HuH-7.5 (cell line): Measurements from ENCODE around the gene UBL7.
"Not testable (repeated sequence)": the region's sequence is repeated elsewhere in the genome, so short reads cannot be mapped to it uniquely, and the experiment has no call there.

Source experiments
- DNase-seq: peaks from one replicate; pipeline ENCODE4 v3.0.0; 2011; ENCODE audit warnings: low spot score

The UBL7 gene

DNA sequence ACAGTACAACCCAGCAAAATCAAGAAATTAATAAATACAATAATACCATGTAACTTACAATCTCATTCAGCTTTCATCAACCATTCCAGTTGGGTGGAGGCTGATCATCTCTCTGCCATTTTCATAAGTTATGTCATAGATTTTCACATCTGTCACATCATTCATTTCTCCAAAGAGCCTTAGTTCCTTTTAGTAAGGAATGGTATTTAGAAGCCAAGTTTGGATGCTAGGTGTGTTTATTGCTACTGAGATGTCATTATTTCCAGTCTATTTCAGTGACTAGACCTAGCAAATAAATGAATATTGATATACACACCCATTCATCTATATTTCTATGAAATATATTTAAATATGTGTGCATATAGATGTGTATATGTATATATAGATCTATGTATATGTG lies 2.7 kb upstream of the UBL7 start:
- no peak for DNase-seq

GRCh38 chr15:74461847-74462511 lies 1.0 kb upstream of the UBL7 start:
- no peak for DNase-seq

GRCh38 chr15:74460298-74460697 lies 662 bp downstream of the UBL7 start:
- no peak for DNase-seq

GRCh38 chr15:74459798-74460197 lies 1.2 kb downstream of the UBL7 start:
- DNase-seq: not testable (repeated sequence)

GRCh38 chr15:74458473-74458872 lies 2.5 kb downstream of the UBL7 start:
- DNase-seq: no peak

- DNase-seq: not testable (repeated sequence)
These were observed 3.9 kb downstream of the UBL7 start for GRCh38 chr15:74457036-74457435.

DNA sequence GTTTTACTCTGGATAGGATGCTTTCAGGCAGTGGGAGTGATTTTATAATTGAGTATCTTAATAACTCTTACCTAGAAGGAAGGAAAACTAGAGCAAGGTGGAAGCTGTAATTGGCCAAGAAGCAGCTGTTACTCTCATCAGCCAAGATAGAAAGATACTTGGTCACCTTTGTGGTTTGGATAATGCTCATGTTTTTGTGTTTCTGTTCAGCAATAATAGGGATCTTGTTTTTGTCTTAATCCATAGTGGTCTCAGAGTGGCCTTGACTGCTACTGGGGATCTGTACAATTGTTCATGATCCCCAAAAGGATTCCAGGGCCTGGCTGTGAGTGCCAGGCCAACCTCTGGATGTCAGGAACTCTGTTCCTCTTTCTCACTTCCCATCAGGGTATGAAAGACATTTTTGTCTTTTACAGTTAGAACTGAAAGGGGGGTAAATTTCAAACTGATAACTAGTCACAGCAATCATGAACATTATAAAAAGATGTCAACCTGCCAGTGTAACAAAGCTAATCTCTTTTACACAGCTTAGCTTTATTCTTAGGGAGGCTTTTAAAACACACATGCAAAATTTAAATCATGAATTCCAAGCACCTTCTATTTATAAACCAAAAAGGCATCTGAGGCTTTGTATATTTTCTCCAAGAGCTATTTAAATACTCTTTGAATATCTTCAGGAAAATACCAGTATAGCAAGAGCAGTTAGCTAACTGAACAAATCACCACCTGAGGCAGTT lies 6.0 kb downstream of the UBL7 start:
- DNase-seq: no peak

GRCh38 chr15:74453925-74454763 lies 6.8 kb downstream of the UBL7 start:
- no peak for DNase-seq

- DNase-seq: no peak
These were observed 8.8 kb downstream of the UBL7 start for GRCh38 chr15:74451861-74452835.

DNA sequence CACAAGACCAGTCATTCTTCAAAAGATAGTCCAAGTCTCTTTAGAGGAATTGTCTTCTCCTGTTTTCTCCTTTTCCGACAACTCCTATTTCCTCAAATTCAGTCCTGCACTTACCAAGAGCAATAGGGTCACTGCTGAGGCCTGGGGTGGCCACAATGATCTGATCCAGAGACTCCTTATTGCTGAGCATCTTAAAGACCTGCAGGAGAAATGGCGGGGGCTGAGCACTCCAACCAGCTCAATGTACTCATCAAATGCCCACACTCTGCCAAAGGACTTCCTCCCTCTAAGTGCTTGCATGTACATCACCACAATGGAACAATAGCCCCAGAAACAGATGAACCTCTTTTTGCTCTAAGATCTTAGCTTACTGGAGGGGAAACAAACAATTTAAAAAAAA lies 9.6 kb downstream of the UBL7 start:
- no peak for DNase-seq

- no peak for DNase-seq
These were observed 11.2 kb downstream of the UBL7 start for GRCh38 chr15:74449643-74450205.

GRCh38 chr15:74449095-74449494 lies 11.9 kb downstream of the UBL7 start:
- DNase-seq: no peak

DNA sequence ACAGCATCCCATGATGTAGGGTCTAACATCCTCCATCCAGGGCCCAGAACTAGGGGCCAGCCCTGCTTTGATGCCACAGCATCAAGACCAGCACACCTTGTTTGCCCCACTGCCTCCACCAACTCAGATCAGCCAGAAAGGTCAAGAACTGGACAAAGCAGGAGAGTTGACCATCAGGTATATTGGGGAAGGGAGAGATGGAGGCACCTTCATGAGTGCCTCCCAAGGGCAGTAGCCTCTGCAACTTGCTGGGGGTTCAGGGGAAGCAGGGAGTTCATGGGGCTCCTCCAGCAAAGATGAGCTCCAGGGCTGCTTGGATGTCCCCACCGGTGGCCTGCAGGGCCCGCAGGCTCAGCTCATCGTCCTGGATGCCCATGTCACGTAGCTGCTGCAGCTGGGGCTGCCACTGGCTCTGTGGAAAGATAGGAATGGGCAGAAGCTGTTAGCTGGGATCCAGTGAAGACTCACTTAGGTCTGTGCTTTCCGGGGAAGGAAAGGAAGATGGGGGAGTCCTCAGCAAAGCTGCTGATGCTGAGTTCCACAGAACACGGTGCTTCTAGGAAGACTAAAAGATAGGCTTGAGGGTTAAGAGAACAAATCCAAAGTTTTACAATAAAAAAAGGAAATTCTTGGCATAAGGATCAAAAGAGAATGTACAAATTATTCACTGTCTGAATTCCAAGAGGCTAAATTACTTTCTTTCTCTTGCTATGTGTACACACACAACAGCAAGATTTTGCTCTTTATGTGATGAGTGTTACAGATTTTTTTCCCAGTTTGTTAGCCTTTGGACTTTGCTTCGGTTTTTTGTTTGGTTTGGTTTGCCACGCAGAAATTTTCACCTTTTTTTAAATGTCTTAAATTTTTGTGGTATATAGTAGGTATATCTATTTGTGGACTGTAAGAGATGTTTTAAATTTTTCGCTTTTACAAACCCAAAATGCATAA lies 14.9 kb downstream of the UBL7 start:
- no peak for DNase-seq

GRCh38 chr15:74444106-74445062 lies 16.6 kb downstream of the UBL7 start:
- DNase-seq: no peak

GRCh38 chr15:74443100-74443909 lies 17.7 kb downstream of the UBL7 start:
- no peak for DNase-seq

GRCh38 chr15:74442604-74443003 lies 18.4 kb downstream of the UBL7 start:
- DNase-seq: no peak

- no peak for DNase-seq
These were observed 18.9 kb downstream of the UBL7 start for GRCh38 chr15:74442063-74442462.
